HEK293 (cell line): ENCODE data around the gene GPRC5D.
A peak's percentile ranks its signal among the peaks of the same experiment; 100 is the strongest.

ENCODE experiments used
- CTCF ChIA-PET: fragments of 350-600 bp; formaldehyde crosslinking; extraction: SDS; loops from one replicate; lab custom pipeline; 2021; ENCODE audit warnings: antibody characterized with exemption; lab: Yijun Ruan, JAX
- POLR2A ChIA-PET: fragments of 300-600 bp; formaldehyde crosslinking; extraction: SDS; loops from one replicate; lab custom pipeline; 2020; ENCODE audit warnings: antibody characterized with exemption, inconsistent platforms; lab: Yijun Ruan, JAX
- H3K27ac ChIP-seq: fragments of 200-500 bp; sonication (Bioruptor generic); 2 replicates; pipeline ENCODE4 v1.5.1; 2014; ENCODE audit warnings: low read depth, low read length, control low read depth, inconsistent platforms; ENCODE audit errors: extremely low read depth
- H3K36me3 ChIP-seq, 2 experiments: fragments of 200-500 bp in 1 of 2; sonication (Bioruptor generic) in 1 of 2; 1 replicate in 1 of 2; 2 replicates in 1 of 2; pipeline ENCODE4 v1.5.1; 2014 to 2017; ENCODE audit warnings: inconsistent platforms in 2 of 2, low read length in 2 of 2; ENCODE audit not compliant: control insufficient read depth in 2 of 2, insufficient read depth in 1 of 2
- H3K4me1 ChIP-seq: fragments of 200-500 bp; sonication (Bioruptor generic); 2 replicates; pipeline ENCODE4 v1.5.1; 2014; ENCODE audit warnings: mild to moderate bottlenecking, low read length, inconsistent platforms; ENCODE audit not compliant: control insufficient read depth, insufficient read depth
- H3K4me3 ChIP-seq: 2 replicates; pipeline ENCODE4 v1.5.1; 2011; ENCODE audit warnings: low read depth, mild to moderate bottlenecking, control low read depth, low read length, moderate library complexity
- H3K9me3 ChIP-seq: fragments of 200-500 bp; sonication (Bioruptor generic); 2 replicates; pipeline ENCODE4 v1.5.1; 2014; ENCODE audit warnings: low read depth, low read length, inconsistent platforms; ENCODE audit not compliant: control insufficient read depth, insufficient read depth
- BCL11B ChIP-seq: fragments of 450-650 bp; formaldehyde crosslinking; IDR thresholded peaks from 2 replicates; pipeline ENCODE4 v1.5.1; 2016; ENCODE audit warnings: low read depth, missing biosample characterization, missing genetic modification characterization
- GLIS2 ChIP-seq: fragments of 450-650 bp; formaldehyde crosslinking; IDR thresholded peaks from 2 replicates; pipeline ENCODE4 v1.5.1; 2016; ENCODE audit warnings: missing biosample characterization, missing genetic modification characterization
- KLF9 ChIP-seq: fragments of 450-650 bp; formaldehyde crosslinking; IDR thresholded peaks from 2 replicates; pipeline ENCODE4 v1.5.1; 2016; ENCODE audit warnings: missing biosample characterization, missing genetic modification characterization, low read depth
- SCRT2 ChIP-seq: fragments of 450-650 bp; formaldehyde crosslinking; IDR thresholded peaks from 2 replicates; pipeline ENCODE4 v1.5.1; 2016; ENCODE audit warnings: missing biosample characterization, missing genetic modification characterization
- ZBTB17 ChIP-seq: fragments of 450-650 bp; formaldehyde crosslinking; IDR thresholded peaks from 2 replicates; pipeline ENCODE4 v1.5.1; 2016; ENCODE audit warnings: missing biosample characterization, missing genetic modification characterization
- ZBTB21 ChIP-seq: fragments of 450-650 bp; formaldehyde crosslinking; IDR thresholded peaks from 2 replicates; pipeline ENCODE4 v1.5.1; 2017; ENCODE audit warnings: missing biosample characterization, missing genetic modification characterization
- ZBTB6 ChIP-seq: fragments of 450-650 bp; formaldehyde crosslinking; IDR thresholded peaks from 2 replicates; pipeline ENCODE4 v1.5.1; 2017; ENCODE audit warnings: missing biosample characterization, missing genetic modification characterization
- ZBTB8A ChIP-seq: fragments of 450-650 bp; formaldehyde crosslinking; IDR thresholded peaks from 2 replicates; pipeline ENCODE4 v1.5.1; 2016; ENCODE audit warnings: missing biosample characterization, missing genetic modification characterization
- ZNF169 ChIP-seq: fragments of 450-650 bp; formaldehyde crosslinking; IDR thresholded peaks from 2 replicates; pipeline ENCODE4 v1.5.1; 2016; ENCODE audit warnings: missing biosample characterization, missing genetic modification characterization
- ZNF2 ChIP-seq: fragments of 450-650 bp; formaldehyde crosslinking; IDR thresholded peaks from 2 replicates; pipeline ENCODE4 v1.5.1; 2016; ENCODE audit warnings: missing biosample characterization, missing genetic modification characterization
- ZNF223 ChIP-seq: fragments of 450-650 bp; formaldehyde crosslinking; IDR thresholded peaks from 2 replicates; pipeline ENCODE4 v1.5.1; 2016; ENCODE audit warnings: missing biosample characterization, missing genetic modification characterization
- ZNF24 ChIP-seq: fragments of 450-650 bp; formaldehyde crosslinking; IDR thresholded peaks from 2 replicates; pipeline ENCODE4 v1.5.1; 2016; ENCODE audit warnings: missing biosample characterization, missing genetic modification characterization
- ZNF398 ChIP-seq: fragments of 450-650 bp; formaldehyde crosslinking; IDR thresholded peaks from 2 replicates; pipeline ENCODE4 v1.5.1; 2017; ENCODE audit warnings: missing biosample characterization, missing genetic modification characterization
- ZNF404 ChIP-seq: fragments of 450-650 bp; formaldehyde crosslinking; IDR thresholded peaks from 2 replicates; pipeline ENCODE4 v1.5.1; 2017; ENCODE audit warnings: missing biosample characterization, missing genetic modification characterization
- ZNF510 ChIP-seq: fragments of 450-650 bp; formaldehyde crosslinking; IDR thresholded peaks from 2 replicates; pipeline ENCODE4 v1.5.1; 2018; ENCODE audit warnings: mild to moderate bottlenecking, missing genetic modification characterization, missing biosample characterization; ENCODE audit not compliant: insufficient replicate concordance
- ZNF548 ChIP-seq: fragments of 450-650 bp; formaldehyde crosslinking; IDR thresholded peaks from 2 replicates; pipeline ENCODE4 v1.5.1; 2016; ENCODE audit warnings: missing biosample characterization, missing genetic modification characterization
- ZNF558 ChIP-seq: fragments of 450-650 bp; formaldehyde crosslinking; IDR thresholded peaks from 2 replicates; pipeline ENCODE4 v1.5.1; 2016; ENCODE audit warnings: missing biosample characterization, missing genetic modification characterization
- ZNF580 ChIP-seq: fragments of 450-650 bp; formaldehyde crosslinking; IDR thresholded peaks from 2 replicates; pipeline ENCODE4 v1.5.1; 2016; ENCODE audit warnings: missing biosample characterization, missing genetic modification characterization
- ZNF624 ChIP-seq: fragments of 450-650 bp; formaldehyde crosslinking; IDR thresholded peaks from 2 replicates; pipeline ENCODE4 v1.5.1; 2017; ENCODE audit warnings: missing biosample characterization, missing genetic modification characterization
- ZSCAN23 ChIP-seq: fragments of 450-650 bp; formaldehyde crosslinking; IDR thresholded peaks from 2 replicates; pipeline ENCODE4 v1.5.1; 2016; ENCODE audit warnings: missing biosample characterization, missing genetic modification characterization
- TF ChIP-seq, protein P1 (sequence below): fragments of 450-650 bp; formaldehyde crosslinking; IDR thresholded peaks from 2 replicates; pipeline ENCODE4 v1.5.1; 2016; ENCODE audit warnings: missing biosample characterization, missing genetic modification characterization
- TF ChIP-seq, protein P2 (sequence below): fragments of 450-650 bp; formaldehyde crosslinking; optimal IDR thresholded peaks from 2 replicates; pipeline ENCODE3; 2016; ENCODE audit warnings: missing biosample characterization, mild to moderate bottlenecking, missing genetic modification characterization
- TF ChIP-seq, protein P3 (sequence below): fragments of 450-650 bp; formaldehyde crosslinking; IDR thresholded peaks from 2 replicates; pipeline ENCODE4 v1.5.1; 2016; ENCODE audit warnings: missing biosample characterization, missing genetic modification characterization
- TF ChIP-seq, protein P4 (sequence below): fragments of 450-650 bp; formaldehyde crosslinking; IDR thresholded peaks from 2 replicates; pipeline ENCODE4 v1.5.1; 2017; ENCODE audit warnings: missing biosample characterization, mild to moderate bottlenecking, missing genetic modification characterization, moderate library complexity

The GPRC5D gene

DNA sequence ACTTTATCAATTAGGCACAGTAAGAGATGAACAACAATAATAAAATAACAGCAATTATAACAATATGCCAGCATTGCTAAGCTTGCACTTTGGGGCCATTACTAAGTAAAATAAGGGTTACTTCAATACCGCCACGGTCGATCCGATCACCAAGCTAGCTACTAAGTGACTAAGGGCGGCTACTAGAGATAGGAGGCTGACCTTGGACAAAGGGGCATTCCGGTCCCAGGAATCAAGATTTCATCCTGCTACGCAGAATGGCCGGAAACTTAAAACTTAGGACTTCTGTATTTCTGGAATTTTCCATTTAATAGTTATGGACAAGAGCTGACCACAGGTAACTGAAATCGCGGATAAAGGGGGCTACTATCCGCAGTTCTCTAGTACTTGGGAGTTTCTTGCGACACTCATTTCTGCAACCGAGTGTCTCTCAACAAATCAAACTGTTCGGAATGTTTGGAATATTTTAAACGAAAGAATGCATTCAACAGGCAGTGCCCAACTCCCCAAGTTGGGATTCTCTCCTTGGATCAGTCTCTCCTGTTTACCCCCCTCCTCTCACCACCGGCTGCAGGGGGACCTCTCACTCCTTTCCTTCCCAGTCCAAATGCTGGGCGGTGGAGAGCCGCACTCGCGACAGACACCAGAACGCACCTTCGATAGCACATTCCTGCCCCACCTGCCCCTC is 47.4 kb upstream of the GPRC5D start:
- H3K9me3 ChIP-seq = no peaks in the 10 kb centered on the region
- peak overlapping the region; percentile 74 for H3K4me3 ChIP-seq
- H3K27ac ChIP-seq = peak overlapping the region; percentile 82
- H3K4me1 ChIP-seq = peaks cover 6% of the 10 kb centered on the region
- no peak for TF ChIP-seq BCL11B (tag by site-specific recombination)
- TF ChIP-seq ZNF548 (tag by site-specific recombination) = no peak
- TF ChIP-seq ZNF2 (tag by site-specific recombination) = no peak
- TF ChIP-seq ZNF624 = no peak
- TF ChIP-seq ZNF223 (tag by site-specific recombination) = no peak
- no peak for TF ChIP-seq ZNF24 (tag by site-specific recombination)
- TF ChIP-seq ZNF580 = no peak
- TF ChIP-seq ZNF510 (tag by site-specific recombination) = no peak
- no peak for TF ChIP-seq ZNF404 (tag by site-specific recombination)
- TF ChIP-seq ZBTB21 (tag by site-specific recombination) = no peak
- TF ChIP-seq ZSCAN23 = no peak
- TF ChIP-seq ZNF169 = no peak
- TF ChIP-seq, protein P1, sequence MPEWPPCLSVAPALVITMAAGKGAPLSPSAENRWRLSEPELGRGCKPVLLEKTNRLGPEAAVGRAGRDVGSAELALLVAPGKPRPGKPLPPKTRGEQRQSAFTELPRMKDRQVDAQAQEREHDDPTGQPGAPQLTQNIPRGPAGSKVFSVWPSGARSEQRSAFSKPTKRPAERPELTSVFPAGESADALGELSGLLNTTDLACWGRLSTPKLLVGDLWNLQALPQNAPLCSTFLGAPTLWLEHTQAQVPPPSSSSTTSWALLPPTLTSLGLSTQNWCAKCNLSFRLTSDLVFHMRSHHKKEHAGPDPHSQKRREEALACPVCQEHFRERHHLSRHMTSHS = no peak
- TF ChIP-seq ZNF398 = peak; percentile 19; the same call in 1 of the 2 replicates
- TF ChIP-seq, protein P2, sequence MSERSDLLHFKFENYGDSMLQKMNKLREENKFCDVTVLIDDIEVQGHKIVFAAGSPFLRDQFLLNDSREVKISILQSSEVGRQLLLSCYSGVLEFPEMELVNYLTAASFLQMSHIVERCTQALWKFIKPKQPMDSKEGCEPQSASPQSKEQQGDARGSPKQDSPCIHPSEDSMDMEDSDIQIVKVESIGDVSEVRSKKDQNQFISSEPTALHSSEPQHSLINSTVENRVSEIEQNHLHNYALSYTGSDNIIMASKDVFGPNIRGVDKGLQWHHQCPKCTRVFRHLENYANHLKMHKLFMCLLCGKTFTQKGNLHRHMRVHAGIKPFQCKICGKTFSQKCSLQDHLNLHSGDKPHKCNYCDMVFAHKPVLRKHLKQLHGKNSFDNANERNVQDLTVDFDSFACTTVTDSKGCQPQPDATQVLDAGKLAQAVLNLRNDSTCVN = no peak
- TF ChIP-seq ZBTB17 = no peak
- no peak for TF ChIP-seq ZBTB6 (tag by site-specific recombination)
- TF ChIP-seq GLIS2 (tag by site-specific recombination) = 0 out of 2 replicates have a peak, but pooled peaks have one; percentile 30
- TF ChIP-seq, protein P3, sequence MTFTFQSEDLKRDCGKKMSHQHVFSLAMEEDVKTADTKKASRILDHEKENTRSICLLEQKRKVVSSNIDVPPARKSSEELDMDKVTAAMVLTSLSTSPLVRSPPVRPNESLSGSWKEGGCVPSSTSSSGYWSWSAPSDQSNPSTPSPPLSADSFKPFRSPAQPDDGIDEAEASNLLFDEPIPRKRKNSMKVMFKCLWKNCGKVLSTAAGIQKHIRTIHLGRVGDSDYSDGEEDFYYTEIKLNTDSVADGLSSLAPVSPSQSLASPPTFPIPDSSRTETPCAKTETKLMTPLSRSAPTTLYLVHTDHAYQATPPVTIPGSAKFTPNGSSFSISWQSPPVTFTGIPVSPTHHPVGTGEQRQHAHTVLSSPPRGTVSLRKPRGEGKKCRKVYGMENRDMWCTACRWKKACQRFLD (tag by site-specific recombination) = no peak
- no peak for TF ChIP-seq KLF9 (tag by site-specific recombination)
- peak; percentile 78 for TF ChIP-seq SCRT2
- no peak for TF ChIP-seq ZBTB8A
- TF ChIP-seq ZNF558 = no peak
- TF ChIP-seq, protein P4, sequence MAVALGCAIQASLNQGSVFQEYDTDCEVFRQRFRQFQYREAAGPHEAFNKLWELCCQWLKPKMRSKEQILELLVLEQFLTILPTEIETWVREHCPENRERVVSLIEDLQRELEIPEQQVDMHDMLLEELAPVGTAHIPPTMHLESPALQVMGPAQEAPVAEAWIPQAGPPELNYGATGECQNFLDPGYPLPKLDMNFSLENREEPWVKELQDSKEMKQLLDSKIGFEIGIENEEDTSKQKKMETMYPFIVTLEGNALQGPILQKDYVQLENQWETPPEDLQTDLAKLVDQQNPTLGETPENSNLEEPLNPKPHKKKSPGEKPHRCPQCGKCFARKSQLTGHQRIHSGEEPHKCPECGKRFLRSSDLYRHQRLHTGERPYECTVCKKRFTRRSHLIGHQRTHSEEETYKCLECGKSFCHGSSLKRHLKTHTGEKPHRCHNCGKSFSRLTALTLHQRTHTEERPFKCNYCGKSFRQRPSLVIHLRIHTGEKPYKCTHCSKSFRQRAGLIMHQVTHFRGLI = 0 out of 2 replicates have a peak, but pooled peaks have one; percentile 8
- no peaks in the 10 kb centered on the region for H3K36me3 ChIP-seq
- ChIA-PET CTCF (interaction anchor here (0.6 to 1.2 kb wide), 4 partner anchors 13 to 212 kb away, joined by 3 to 5 read pairs (median 3); no protein-coding TSS in a partner anchor), POLR2A (no interaction called here)
